Measurements from ENCODE around the gene FAM193A.
A peak's percentile ranks its signal among the peaks of the same experiment; 100 is the strongest.

FAM193A gene

DNA sequence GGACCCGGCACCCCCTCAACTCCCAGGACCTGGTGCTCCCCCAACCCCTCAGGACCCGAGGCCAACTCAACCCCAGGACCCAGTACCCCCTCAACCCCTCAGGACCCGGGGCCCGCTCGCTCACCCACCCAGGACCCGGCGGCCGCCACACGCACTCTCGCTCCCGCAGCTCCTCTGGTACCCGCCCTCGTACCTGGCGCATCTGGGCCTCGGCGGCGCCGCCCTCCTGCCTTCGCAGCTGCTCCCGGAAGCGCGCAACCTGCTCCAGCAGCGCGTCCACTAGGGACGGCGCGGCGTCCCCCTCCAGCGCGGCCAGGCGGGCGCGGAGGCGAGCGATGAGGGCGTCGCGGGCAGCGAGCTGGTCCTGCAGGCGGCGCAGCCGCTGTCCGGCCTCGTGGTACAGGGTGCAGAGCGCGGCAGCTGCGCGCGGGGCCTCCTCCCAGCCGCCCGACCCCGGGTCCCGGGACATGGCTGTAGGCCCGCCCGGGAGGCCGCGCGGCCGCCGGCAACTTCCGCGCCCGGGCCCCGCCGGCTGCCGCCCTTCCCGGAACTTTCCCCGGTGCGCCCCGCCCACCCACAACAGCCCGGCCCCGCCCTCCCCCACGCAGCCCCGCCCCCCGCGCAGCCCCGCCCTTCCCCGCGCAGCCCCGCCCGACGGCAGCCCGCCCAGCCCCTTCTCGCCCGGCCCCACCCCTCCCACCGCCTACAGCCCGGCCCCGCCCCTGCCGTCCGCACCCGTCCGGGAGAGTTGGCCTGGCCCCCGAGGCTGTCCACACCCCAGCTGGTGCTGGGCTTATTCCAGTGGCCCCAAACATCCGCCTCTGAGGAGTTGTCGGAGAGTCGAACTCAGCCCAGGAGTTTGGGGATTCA lies 219.6 kb downstream of the FAM193A start, which contains the start of gene TNIP2:
TNIP2 (minus strand) TSS at position 516 of the 870 bp plus-strand sequence; CDS start at position 469, 47 bp downstream.
- peaks cover 4% of the 10 kb centered on the region for H3F3A ChIP-seq (ENCODE audit: insufficient read depth)
- TF ChIP-seq EZH2phosphoT487 (conservative IDR thresholded peaks at IDR 0.05; ENCODE audit: low read length) = no peak
- TF ChIP-seq CTCF (IDR thresholded peaks at IDR 0.05; ENCODE audit: insufficient read depth, low read length, poor library complexity, severe bottlenecking) = no peak
- H3K36me3 ChIP-seq (ENCODE audit: low read length) = no peaks in the 10 kb centered on the region
- H3K9ac ChIP-seq (ENCODE audit: low read length) = peak within 1 kb of the TSS; percentile 79
- H3K27me3 ChIP-seq (ENCODE audit: low read length) = no peaks in the 10 kb centered on the region
- H3K27ac ChIP-seq (ENCODE audit: low read depth, low read length) = peak within 1 kb of the TSS; percentile 29; the same call in 1 of the 2 replicates
- H4K20me1 ChIP-seq (ENCODE audit: low read depth, low read length) = no peaks in the 10 kb centered on the region
- H3K79me2 ChIP-seq (ENCODE audit: insufficient read depth, low read length) = peaks cover 26% of the 10 kb centered on the region; the same call in 1 of the 2 replicates
- H3K4me2 ChIP-seq (ENCODE audit: low read depth, low read length, poor library complexity, severe bottlenecking) = peak within 1 kb of the TSS; percentile 89
- H3K4me3 ChIP-seq (ENCODE audit: insufficient read depth, low read length, poor library complexity, severe bottlenecking) = peak within 1 kb of the TSS; percentile 78
- peak within 1 kb of the TSS; percentile 100 for H2AFZ ChIP-seq (ENCODE audit: low read depth, low read length, severe bottlenecking)
- H3K9me3 ChIP-seq (ENCODE audit: insufficient read depth, low read length) = no peaks in the 10 kb centered on the region
- H3K9me2 ChIP-seq (replicated peaks; ENCODE audit: insufficient read depth, low read length) = no peaks in the 10 kb centered on the region

DNA sequence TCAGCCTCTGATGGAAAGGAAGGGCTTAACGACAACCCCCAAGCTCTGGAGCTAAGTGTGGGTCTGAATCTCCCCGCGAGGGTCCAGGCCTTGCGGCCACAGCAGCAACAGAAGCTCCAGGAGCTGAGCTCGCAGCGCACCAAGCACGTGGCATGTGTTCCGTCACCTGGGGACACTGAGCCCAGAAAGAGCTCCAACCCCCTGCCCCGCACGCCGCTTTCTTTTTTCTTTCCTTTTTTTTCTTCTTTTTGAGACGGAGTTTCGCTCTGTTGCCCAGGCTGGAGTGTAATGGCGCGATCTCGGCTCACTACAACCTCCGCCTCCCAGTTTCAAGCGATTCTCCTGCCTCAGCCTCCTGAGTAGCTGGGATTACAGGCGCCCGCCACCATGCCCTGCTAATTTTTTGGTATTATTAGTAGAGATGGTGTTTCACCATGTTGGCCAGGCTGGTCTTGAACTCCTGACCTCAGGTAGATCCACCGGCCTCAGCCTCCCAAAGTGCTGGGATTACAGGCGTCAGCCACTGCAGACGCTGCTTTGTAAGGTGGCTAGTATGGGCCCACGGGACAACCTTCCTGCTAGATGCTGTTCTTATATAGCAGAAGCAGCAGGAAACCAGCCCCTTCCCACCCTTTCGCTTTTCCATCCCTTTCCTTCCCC lies 220.4 kb downstream of the FAM193A start:
- Histone ChIP-seq H3K27ac (ENCODE audit: low read depth, low read length) (no peak overlapping the region), H3K79me2 (ENCODE audit: insufficient read depth, low read length) (peaks cover 22% of the 10 kb centered on the region; the same call in 1 of the 2 replicates), H3K4me2 (ENCODE audit: low read depth, low read length, poor library complexity, severe bottlenecking) (peak overlapping the region; percentile 89), H3K36me3 (ENCODE audit: low read length) (no peaks in the 10 kb centered on the region), H3K9ac (ENCODE audit: low read length) (peak overlapping the region; percentile 50), H4K20me1 (ENCODE audit: low read depth, low read length) (no peaks in the 10 kb centered on the region), H3K9me2 (replicated peaks; ENCODE audit: insufficient read depth, low read length) (no peaks in the 10 kb centered on the region), H3K4me3 (ENCODE audit: insufficient read depth, low read length, poor library complexity, severe bottlenecking) (peak overlapping the region; percentile 66), H2AFZ (ENCODE audit: low read depth, low read length, severe bottlenecking) (peak overlapping the region; percentile 100), H3K9me3 (ENCODE audit: insufficient read depth, low read length) (no peaks in the 10 kb centered on the region), H3K27me3 (ENCODE audit: low read length) (no peaks in the 10 kb centered on the region), H3F3A (ENCODE audit: insufficient read depth) (peaks cover 4% of the 10 kb centered on the region)
- TF ChIP-seq CTCF (IDR thresholded peaks at IDR 0.05; ENCODE audit: insufficient read depth, low read length, poor library complexity, severe bottlenecking) (no peak), EZH2phosphoT487 (conservative IDR thresholded peaks at IDR 0.05; ENCODE audit: low read length) (no peak)

DNA sequence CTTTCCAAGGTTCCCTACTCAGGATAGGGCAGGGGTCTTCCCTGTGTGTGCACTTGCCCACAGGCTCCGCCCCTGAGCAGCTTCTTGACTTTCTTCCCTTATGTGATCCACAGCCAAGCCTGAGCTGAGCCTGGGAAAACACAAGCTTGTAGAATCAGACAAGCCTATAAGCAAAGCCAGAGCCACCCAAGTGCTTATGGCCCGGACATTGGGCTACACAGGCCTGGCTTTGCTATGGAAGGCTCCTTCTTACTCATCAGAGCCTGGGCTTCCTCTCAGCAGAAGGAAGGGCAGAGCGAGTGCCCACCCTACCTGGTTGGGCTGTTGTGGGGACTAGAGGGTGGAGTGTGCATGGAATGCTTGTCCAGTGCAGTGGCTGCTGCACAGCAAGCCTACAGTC lies 221.0 kb downstream of the FAM193A start:
- Histone ChIP-seq H3K4me3 (ENCODE audit: insufficient read depth, low read length, poor library complexity, severe bottlenecking) (no peak overlapping the region), H3K27ac (ENCODE audit: low read depth, low read length) (no peak overlapping the region), H3K79me2 (ENCODE audit: insufficient read depth, low read length) (peaks cover 16% of the 10 kb centered on the region; the same call in 1 of the 2 replicates), H3K9me3 (ENCODE audit: insufficient read depth, low read length) (no peaks in the 10 kb centered on the region), H3K9ac (ENCODE audit: low read length) (no peak overlapping the region), H3K27me3 (ENCODE audit: low read length) (no peaks in the 10 kb centered on the region), H3K9me2 (replicated peaks; ENCODE audit: insufficient read depth, low read length) (no peaks in the 10 kb centered on the region), H3K36me3 (ENCODE audit: low read length) (no peaks in the 10 kb centered on the region), H3F3A (ENCODE audit: insufficient read depth) (peaks cover 4% of the 10 kb centered on the region), H3K4me2 (ENCODE audit: low read depth, low read length, poor library complexity, severe bottlenecking) (no peak overlapping the region), H4K20me1 (ENCODE audit: low read depth, low read length) (no peaks in the 10 kb centered on the region), H2AFZ (ENCODE audit: low read depth, low read length, severe bottlenecking) (no peak overlapping the region)
- no peak for TF ChIP-seq EZH2phosphoT487 (conservative IDR thresholded peaks at IDR 0.05; ENCODE audit: low read length)
- TF ChIP-seq CTCF (IDR thresholded peaks at IDR 0.05; ENCODE audit: insufficient read depth, low read length, poor library complexity, severe bottlenecking) = no peak

Measured in SU-DHL-6 (cell line).